NK-92 (cell line): ENCODE results near the gene CLMP.
"Not testable (repeated sequence)": the region's sequence is repeated elsewhere in the genome, so short reads cannot be mapped to it uniquely, and the experiment has no call there.

Experiments
- DNase-seq: peaks from one replicate; lab custom pipeline; 2025; ENCODE audit not compliant: unreplicated experiment; lab: John Stamatoyannopoulos, UW

Gene CLMP

GRCh38 chr11:123137431-123138224 lies 57.4 kb downstream of the CLMP start:
- DNase-seq, result no peak

GRCh38 chr11:123135863-123136446 lies 59.1 kb downstream of the CLMP start:
- no peak for DNase-seq

- no peak for DNase-seq
These were observed 62.2 kb downstream of the CLMP start for GRCh38 chr11:123132881-123133280.

DNA sequence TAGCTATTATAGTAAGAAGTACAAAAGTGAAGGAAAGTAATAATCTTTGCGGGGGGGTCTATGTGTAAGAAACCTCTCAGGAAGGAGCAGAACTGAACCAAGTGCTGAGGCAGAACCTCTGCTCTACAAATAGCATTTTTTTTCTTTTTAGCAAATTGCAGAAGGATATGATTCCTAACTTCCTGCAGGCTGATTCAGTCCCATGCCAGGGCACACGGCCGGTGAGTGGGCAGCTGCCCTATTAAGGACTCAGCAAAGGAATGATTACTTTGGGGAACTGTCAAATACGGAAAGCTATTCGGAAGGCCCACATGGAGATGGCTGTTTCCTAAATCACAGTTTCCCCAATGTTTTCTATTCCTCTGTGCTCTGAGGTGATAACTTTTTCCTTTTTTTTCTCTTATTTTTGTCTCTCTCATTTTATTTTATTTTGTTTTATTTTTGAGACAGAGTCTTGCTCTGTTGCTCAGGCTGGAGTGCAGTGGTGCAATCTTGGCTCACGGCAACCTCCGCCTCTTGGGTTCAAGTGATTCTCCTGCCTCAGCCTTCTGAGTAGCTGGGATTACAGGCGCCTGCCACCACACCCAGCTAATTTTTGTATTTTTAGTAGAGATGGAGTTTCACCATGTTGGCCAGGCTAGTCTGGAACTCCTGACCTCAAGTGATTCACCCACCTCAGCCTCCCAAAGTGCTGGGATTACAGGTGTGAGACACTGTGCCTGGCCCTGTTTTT lies 62.8 kb downstream of the CLMP start:
- not testable (repeated sequence) for DNase-seq

- no peak for DNase-seq
These were observed 65.1 kb downstream of the CLMP start for GRCh38 chr11:123129920-123130319.

DNA sequence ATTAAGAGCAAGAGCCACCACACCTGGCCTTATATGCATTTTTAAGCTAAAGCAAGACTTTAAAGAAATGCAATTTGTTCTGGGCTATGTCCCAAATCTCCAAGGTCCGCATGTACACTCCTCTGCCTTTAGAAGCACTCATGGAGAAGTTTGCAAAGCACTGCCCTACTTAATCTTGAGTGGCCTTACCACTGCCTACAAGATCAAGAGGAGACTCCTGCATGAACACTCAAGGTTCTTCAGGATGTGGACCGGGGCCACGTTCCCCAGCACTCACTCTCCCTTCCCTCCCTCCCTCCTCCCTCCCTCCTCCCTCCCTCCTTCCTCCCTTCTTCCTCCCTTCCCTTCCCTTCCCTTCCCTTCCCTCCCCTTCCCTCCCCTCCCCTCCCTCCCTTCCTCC lies 69.9 kb downstream of the CLMP start:
- no peak for DNase-seq

DNA sequence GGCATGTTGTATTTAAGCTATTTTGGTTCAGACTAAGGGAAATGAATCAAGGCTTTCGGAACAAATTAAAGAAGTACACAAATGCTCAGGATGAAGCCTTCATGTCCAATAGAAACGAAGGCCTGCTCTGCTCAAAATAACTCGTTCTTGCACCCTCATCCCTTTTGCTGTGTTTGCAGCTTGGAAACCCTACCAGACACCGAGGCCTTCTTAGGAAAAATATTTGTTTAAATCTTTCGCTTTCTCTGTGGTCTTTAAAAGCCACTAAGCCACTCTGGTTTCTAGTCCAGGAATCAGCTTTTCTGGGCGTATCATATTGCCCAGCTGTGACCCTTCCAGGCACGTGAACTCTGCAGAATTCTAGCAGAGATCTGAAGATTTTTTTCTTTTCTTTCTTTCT lies 72.2 kb downstream of the CLMP start:
- no peak for DNase-seq

GRCh38 chr11:123122341-123122740 lies 72.7 kb downstream of the CLMP start:
- DNase-seq, result no peak

DNA sequence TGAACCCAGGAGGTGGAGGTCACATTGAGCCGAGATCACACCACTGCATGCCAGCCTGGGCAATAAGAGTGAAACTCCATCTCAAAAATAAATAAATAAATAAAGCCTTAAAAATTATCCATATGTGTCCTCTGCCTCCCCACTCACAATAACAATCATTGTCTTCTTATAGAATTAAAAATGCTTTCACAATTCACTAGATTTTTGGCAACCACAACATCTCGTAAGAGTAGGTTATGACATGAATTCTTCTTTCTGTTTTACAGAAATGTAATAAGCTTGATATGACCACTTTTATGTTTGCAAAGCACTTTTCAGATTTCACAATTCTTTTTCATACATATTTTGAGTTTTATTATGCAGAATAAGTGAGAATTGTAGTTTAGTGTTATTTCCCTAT lies 78.6 kb downstream of the CLMP start:
- DNase-seq, result no peak

DNA sequence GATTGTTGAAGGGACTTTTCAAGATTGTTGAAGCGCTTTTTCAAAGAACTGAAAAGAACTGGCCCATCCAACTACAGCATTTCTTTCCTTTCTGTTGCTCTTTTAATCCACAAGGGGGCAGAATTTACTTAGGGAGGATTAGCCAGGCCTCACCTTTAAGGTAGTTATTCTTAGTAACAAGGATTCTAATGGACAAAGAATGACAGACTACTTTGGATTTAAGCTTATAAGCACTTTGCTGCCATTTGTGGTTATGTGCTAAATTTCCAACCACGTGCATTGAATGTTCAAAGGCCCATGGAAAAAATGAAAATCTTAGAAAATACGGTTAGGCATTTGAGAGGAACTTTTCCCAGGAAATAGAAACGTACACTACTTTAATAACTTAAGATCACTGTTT lies 83.6 kb downstream of the CLMP start:
- no peak for DNase-seq

GRCh38 chr11:123110397-123110796 lies 84.7 kb downstream of the CLMP start:
- DNase-seq, result no peak

GRCh38 chr11:123107945-123108495 lies 87.0 kb downstream of the CLMP start:
- no peak for DNase-seq

DNA sequence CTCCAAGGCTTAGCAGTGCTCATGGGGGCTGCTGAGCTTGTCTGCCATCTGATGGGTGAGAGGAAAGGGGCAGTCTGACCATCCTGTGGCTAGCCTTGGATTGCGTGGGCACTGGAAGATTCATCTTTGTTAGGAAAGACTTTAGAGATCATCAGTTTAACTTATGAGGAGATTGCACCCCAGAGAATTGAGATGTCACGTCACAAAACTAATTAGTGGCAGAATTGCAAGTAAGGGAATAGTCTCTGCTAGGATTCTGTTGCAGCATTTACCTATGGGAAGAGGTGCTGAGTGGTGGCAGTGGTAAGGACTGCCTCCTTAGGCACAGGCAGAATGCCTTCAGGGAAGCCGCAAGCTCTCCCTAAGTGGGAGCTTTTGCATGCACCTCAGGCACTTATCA lies 90.4 kb downstream of the CLMP start:
- no peak for DNase-seq

DNA sequence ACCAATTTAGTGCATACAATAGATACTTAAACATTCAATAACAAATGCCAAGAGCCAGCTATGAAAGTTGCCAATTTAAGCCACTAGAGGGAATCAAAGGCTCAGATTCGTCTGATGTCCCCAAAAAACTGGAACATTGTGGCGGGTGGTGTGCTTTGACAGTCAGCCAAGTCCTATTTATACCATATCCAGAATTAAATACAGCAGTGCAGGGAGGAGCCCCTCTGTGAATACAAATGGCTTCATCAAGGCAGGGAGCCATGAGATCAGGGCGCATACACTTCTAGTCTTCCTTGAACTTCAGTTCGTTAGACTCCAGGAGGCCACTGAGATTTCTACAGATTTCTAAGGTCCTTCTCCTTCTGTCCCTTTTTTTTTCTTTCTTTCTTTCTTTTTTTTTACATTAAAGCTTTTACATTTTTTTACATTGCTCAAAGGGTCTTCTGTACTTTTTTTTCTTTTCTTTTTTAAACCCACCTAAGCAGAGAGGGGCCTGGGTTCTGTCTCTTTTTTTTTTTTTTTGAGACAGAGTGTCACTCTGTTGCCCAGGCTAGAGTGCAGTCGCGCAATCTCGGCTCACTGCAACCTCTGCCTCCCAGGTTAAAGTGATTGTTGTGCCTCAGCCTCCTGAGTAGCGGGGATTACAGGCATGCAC lies 91.6 kb downstream of the CLMP start:
- no peak for DNase-seq

- no peak for DNase-seq
These were observed 94.5 kb downstream of the CLMP start for GRCh38 chr11:123100379-123101085.

DNA sequence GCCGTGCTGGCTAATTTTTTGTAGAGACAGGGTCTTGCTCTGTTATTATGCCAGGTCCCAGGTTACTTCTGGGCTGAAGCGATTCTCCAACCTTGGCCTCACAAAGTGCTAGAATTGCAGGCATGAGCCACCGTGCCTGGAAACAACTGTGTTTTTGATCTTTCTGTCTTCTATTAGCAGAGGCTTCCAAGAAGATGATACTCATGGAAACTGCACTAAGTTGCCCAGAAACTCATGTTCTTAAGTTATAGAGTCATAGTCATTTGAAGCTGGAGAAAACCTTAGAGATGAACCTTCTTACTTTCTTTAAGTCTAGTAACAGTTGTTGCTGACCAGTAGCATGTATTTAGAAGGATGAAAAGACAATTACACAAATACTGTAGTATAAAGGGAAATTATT lies 96.1 kb downstream of the CLMP start:
- DNase-seq, result no peak

- no peak for DNase-seq
These were observed 101.3 kb downstream of the CLMP start for GRCh38 chr11:123093739-123094138.

GRCh38 chr11:123091506-123091905 lies 103.5 kb downstream of the CLMP start:
- no peak for DNase-seq

- DNase-seq, result not testable (repeated sequence)
These were observed 104.9 kb downstream of the CLMP start for GRCh38 chr11:123090168-123090567.

- not testable (repeated sequence) for DNase-seq
These were observed 106.2 kb downstream of the CLMP start for GRCh38 chr11:123088896-123089295.

DNA sequence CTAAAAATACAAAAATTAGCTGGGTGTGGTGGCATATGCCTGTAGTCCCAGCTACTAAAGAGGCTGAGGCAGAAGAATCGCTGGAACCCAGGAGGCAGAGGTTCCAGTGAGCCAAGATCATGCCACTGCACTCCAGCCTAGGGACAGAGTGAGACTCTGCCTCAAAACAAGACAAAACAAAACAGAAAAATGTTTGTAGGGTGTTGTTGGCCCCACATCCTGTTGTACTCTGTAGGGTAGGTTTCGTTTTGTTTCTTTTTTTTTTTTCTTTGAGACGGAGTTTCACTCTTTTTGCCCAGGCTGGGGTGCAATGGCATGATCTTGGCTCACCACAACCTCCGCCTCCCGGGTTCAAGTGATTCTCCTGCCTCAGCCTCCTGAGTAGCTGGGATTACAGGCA lies 107.4 kb downstream of the CLMP start:
- DNase-seq, result not testable (repeated sequence)
